ENCODE results near the gene ZCCHC24. TPM values are rescaled to one million over a fixed set of nuclear protein-coding genes. Genes with fewer than 3 reads are reported as not detected.
"Not testable (repeated sequence)": the region's sequence is repeated elsewhere in the genome, so short reads cannot be mapped to it uniquely, and the experiment has no call there.

ZCCHC24 gene
- total RNA-seq, 4 donors from 2014 or later, result 2.8 to 39.6 (median 9.3) TPM

GRCh38 chr10:79340646-79341244 lies 104.7 kb downstream of the ZCCHC24 start:
- Histone ChIP-seq H3K36me3 (no peaks in the 10 kb centered on the region), H3K27me3 (no peaks in the 10 kb centered on the region), H3K27ac (no peak overlapping the region), H3K4me3 (no peak overlapping the region), H3K4me1 (no peaks in the 10 kb centered on the region), H3K9me3 (no peaks in the 10 kb centered on the region)
- DNase-seq, result no peak
- TF ChIP-seq POLR2A (IDR thresholded peaks at IDR 0.05) (no peak), CTCF (IDR thresholded peaks at IDR 0.05) (no peak)

- no peaks in the 10 kb centered on the region for H3K4me1 ChIP-seq
- H3K27ac ChIP-seq, result no peak overlapping the region
- H3K4me3 ChIP-seq, result no peak overlapping the region
- no peaks in the 10 kb centered on the region for H3K36me3 ChIP-seq
- H3K9me3 ChIP-seq, result no peaks in the 10 kb centered on the region
- TF ChIP-seq CTCF (IDR thresholded peaks at IDR 0.05) (no peak), POLR2A (IDR thresholded peaks at IDR 0.05) (no peak)
- DNase-seq, result peak in 1 of 3 donors; percentile 37
- no peaks in the 10 kb centered on the region for H3K27me3 ChIP-seq
Measured at GRCh38 chr10:79339266-79339665, 106.2 kb downstream of the ZCCHC24 start.

GRCh38 chr10:79337783-79338469 lies 107.5 kb downstream of the ZCCHC24 start:
- H3K36me3 ChIP-seq, DNase-seq, H3K27ac ChIP-seq, H3K4me1 ChIP-seq, H3K27me3 ChIP-seq, H3K9me3 ChIP-seq, H3K4me3 ChIP-seq: not testable (repeated sequence)

GRCh38 chr10:79336739-79337138 lies 108.7 kb downstream of the ZCCHC24 start:
- Histone ChIP-seq H3K27ac (no peak overlapping the region), H3K4me3 (no peak overlapping the region), H3K4me1 (peaks cover 0 to under 1% (median 0%) of the 10 kb centered on the region in 4 donors), H3K9me3 (no peaks in the 10 kb centered on the region), H3K27me3 (no peaks in the 10 kb centered on the region), H3K36me3 (no peaks in the 10 kb centered on the region)
- no peak for DNase-seq
- TF ChIP-seq CTCF (IDR thresholded peaks at IDR 0.05) (no peak), POLR2A (IDR thresholded peaks at IDR 0.05) (no peak)

GRCh38 chr10:79336276-79336675 lies 109.1 kb downstream of the ZCCHC24 start:
- no peak for TF ChIP-seq POLR2A (IDR thresholded peaks at IDR 0.05)
- no peak for TF ChIP-seq CTCF (IDR thresholded peaks at IDR 0.05)
- no peaks in the 10 kb centered on the region for H3K36me3 ChIP-seq
- no peaks in the 10 kb centered on the region for H3K27me3 ChIP-seq
- H3K9me3 ChIP-seq, result no peaks in the 10 kb centered on the region
- H3K4me3 ChIP-seq, result no peak overlapping the region
- H3K4me1 ChIP-seq, result peaks cover 0 to 5% (median 1%) of the 10 kb centered on the region in 4 donors
- DNase-seq, result no peak
- H3K27ac ChIP-seq, result no peak overlapping the region

GRCh38 chr10:79335470-79336235 lies 109.8 kb downstream of the ZCCHC24 start:
- no peak for TF ChIP-seq CTCF (IDR thresholded peaks at IDR 0.05)
- no peak for TF ChIP-seq POLR2A (IDR thresholded peaks at IDR 0.05)
- Histone ChIP-seq H3K27me3 (no peaks in the 10 kb centered on the region), H3K4me3 (no peak overlapping the region), H3K9me3 (no peaks in the 10 kb centered on the region), H3K36me3 (no peaks in the 10 kb centered on the region), H3K4me1 (peaks cover 0 to 6% (median 2%) of the 10 kb centered on the region in 4 donors), H3K27ac (no peak overlapping the region)
- peak in 1 of 3 donors; percentile 37 for DNase-seq

Measured in Peyer's patch (tissue), 4 donors.